BE2C (cell line): Measurements from ENCODE around the gene NCSTN.

ENCODE experiments used
- DNase-seq: peaks from one replicate; pipeline ENCODE4 v3.0.0-alpha.2; 2020
- H3K27me3 ChIP-seq: fragments of 250-450 bp; sonication (Bioruptor Pico); 2 replicates; pipeline ENCODE4 v1.5.1; 2020; ENCODE audit warnings: mild to moderate bottlenecking
- H3K36me3 ChIP-seq: fragments of 250-450 bp; sonication (Bioruptor Pico); 2 replicates; pipeline ENCODE4 v1.5.1; 2020; ENCODE audit warnings: mild to moderate bottlenecking
- H3K4me1 ChIP-seq: fragments of 250-450 bp; sonication (Bioruptor Pico); 2 replicates; pipeline ENCODE4 v1.5.1; 2020
- H3K4me3 ChIP-seq: 2 replicates; pipeline ENCODE4 v1.5.1; 2011; ENCODE audit warnings: low read depth, low read length
- H3K9me3 ChIP-seq: fragments of 250-450 bp; sonication (Bioruptor Pico); 2 replicates; pipeline ENCODE4 v1.5.1; 2020
- TF ChIP-seq, protein P1 (sequence below): IDR thresholded peaks from 2 replicates; pipeline ENCODE4 v1.5.1; 2012; ENCODE audit warnings: mild to moderate bottlenecking, low read depth, low read length

The NCSTN gene

DNA sequence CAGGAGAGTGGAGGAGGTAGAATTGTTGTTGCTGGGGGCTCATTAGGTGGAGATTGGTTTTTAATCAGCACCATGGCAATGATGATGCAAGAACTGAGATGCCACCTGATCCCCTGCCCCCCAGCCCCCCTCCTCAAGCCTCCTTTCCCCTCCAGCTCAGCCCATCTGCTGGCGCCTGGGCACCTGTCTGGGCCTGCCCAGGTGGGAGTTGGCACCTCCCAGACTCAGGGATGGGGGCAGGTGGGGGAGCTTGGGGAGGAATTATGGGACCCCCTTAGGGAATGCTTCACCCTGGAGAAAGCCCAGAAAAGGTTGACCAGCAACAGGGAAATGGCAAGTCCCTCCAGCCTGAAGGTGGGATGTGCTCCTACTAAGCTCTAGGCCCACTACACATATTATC is 22.1 kb downstream of the NCSTN start:
- H3K36me3 ChIP-seq, result no peaks in the 10 kb centered on the region
- TF ChIP-seq, protein P1, sequence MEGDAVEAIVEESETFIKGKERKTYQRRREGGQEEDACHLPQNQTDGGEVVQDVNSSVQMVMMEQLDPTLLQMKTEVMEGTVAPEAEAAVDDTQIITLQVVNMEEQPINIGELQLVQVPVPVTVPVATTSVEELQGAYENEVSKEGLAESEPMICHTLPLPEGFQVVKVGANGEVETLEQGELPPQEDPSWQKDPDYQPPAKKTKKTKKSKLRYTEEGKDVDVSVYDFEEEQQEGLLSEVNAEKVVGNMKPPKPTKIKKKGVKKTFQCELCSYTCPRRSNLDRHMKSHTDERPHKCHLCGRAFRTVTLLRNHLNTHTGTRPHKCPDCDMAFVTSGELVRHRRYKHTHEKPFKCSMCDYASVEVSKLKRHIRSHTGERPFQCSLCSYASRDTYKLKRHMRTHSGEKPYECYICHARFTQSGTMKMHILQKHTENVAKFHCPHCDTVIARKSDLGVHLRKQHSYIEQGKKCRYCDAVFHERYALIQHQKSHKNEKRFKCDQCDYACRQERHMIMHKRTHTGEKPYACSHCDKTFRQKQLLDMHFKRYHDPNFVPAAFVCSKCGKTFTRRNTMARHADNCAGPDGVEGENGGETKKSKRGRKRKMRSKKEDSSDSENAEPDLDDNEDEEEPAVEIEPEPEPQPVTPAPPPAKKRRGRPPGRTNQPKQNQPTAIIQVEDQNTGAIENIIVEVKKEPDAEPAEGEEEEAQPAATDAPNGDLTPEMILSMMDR, result no peak
- DNase-seq, result no peak
- no peaks in the 10 kb centered on the region for H3K9me3 ChIP-seq
- no peak overlapping the region for H3K4me3 ChIP-seq
- no peaks in the 10 kb centered on the region for H3K4me1 ChIP-seq
- no peaks in the 10 kb centered on the region for H3K27me3 ChIP-seq

DNA sequence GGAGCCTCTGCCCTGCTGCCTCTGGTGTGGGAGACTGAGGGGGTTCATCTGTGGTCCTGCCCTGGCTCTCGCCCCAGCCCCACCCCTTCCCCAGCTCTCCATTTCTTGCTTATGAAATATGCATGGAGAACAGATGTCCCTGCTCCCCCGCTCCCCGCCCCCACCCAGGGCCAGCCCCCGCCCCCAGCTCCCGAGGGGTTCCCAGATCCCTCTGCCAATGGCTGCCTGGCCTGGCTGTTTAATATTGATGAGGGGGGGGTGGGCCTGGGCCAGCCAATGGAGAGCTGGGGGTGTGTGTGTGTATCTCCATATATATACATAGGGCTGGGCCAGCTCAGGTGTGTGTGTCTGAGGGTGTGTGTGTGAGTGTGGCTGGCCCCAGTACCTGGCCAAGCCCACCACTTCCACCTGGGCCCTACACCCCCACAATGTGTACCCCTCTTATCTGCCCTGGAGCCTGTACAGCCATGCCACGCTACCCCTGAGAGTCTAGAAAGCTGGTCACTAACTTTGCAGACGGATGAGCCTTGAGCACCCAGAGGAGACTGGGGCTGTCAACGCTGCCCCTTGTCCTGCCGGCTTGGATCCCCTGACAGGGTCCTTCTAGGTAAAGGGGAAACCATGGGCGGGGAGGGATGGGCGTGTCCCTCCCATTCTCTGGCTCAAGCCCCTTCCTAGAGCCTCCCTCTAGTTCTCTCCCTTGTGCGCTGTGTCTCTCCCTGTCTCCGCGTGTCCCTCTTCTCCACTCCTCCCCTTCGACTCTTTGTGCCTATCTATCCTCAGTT is 23.7 kb downstream of the NCSTN start, which contains the start of gene NHLH1:
TSS of gene NHLH1 (plus strand) at position 341 of the 785 bp plus-strand sequence. CDS start 3,661 bp downstream, outside the sequence.
- Histone ChIP-seq H3K4me1 (no peaks in the 10 kb centered on the region), H3K36me3 (no peaks in the 10 kb centered on the region), H3K4me3 (no peak within 1 kb of the TSS), H3K9me3 (no peaks in the 10 kb centered on the region), H3K27me3 (no peaks in the 10 kb centered on the region)
- TF ChIP-seq, protein P1, result no peak
- peak; percentile 55 for DNase-seq

DNA sequence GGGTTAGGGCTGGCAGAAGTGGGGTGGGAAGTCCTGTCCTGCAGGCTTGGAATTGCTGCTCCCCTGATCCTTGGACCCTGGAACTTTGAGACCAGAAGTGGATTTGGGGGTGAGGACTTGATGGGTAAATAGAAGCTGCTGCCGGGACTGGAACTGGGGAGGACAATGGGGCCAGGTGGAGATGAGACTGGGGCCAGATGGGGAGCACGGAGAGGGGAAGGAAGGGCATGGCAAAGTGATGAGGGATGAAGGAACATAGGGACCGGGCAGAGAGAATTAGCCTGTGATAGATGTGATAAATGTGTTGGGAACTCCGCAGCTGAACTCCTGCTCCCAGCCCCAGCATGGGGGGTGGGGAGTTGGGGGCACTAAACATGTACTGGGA is 24.3 kb downstream of the NCSTN start:
- Histone ChIP-seq H3K27me3 (no peaks in the 10 kb centered on the region), H3K4me3 (no peak overlapping the region), H3K9me3 (no peaks in the 10 kb centered on the region), H3K36me3 (no peaks in the 10 kb centered on the region), H3K4me1 (no peaks in the 10 kb centered on the region)
- DNase-seq, result no peak
- TF ChIP-seq, protein P1, result no peak

GRCh38 chr1:160367934-160368923 is 25.0 kb downstream of the NCSTN start:
- Histone ChIP-seq H3K4me1 (no peaks in the 10 kb centered on the region), H3K9me3 (no peaks in the 10 kb centered on the region), H3K27me3 (no peaks in the 10 kb centered on the region), H3K4me3 (no peak overlapping the region), H3K36me3 (no peaks in the 10 kb centered on the region)
- TF ChIP-seq, protein P1, result no peak
- no peak for DNase-seq

DNA sequence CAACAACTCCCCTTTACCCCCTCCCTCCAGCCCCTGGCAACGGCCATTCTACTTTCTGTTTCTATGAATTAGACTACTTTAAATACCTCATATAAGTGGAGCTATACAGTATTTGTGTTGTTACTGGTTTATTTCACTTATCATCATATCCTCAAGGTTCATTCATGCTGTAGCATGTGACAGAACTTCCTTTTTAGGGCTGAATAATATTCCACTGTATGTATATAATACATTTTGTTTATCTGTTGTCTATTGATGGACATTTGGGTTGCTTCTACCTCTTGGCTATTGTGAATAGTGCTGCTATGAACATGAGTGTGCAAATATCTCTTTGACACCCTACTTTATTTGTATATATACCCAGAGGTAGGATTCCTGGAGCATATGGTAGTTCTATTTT is 25.9 kb downstream of the NCSTN start:
- no peak for DNase-seq
- H3K9me3 ChIP-seq, result no peaks in the 10 kb centered on the region
- TF ChIP-seq, protein P1, result no peak
- no peaks in the 10 kb centered on the region for H3K4me1 ChIP-seq
- H3K36me3 ChIP-seq, result no peaks in the 10 kb centered on the region
- H3K27me3 ChIP-seq, result no peaks in the 10 kb centered on the region
- no peak overlapping the region for H3K4me3 ChIP-seq
